ENCODE data around the gene IL11.

The IL11 gene

GRCh38 chr19:55314396-55314795 is 55.9 kb downstream of the IL11 start:
- H3K27ac ChIP-seq (replicated peaks; ENCODE audit: low read length) = no peak overlapping the region
- DNase-seq (ENCODE audit: low spot score) = no peak
- no peak overlapping the region for H3K4ac ChIP-seq (ENCODE audit: low read length)
- no peak overlapping the region for H4K8ac ChIP-seq (ENCODE audit: low read depth, low read length)
- H4K91ac ChIP-seq (ENCODE audit: low read depth, low read length, poor library complexity) = no peak overlapping the region
- peaks cover 0 to under 1% of the 10 kb centered on the region in 2 donors for H3K9me3 ChIP-seq (replicated peaks in 1 of 2; ENCODE audit: control insufficient read depth in 2 of 2, insufficient read depth in 1 of 2, low read depth in 1 of 2, low read length in 2 of 2)
- H2AK5ac ChIP-seq (ENCODE audit: low read depth, low read length) = no peak overlapping the region
- H2BK12ac ChIP-seq (ENCODE audit: low read length) = no peak overlapping the region
- no peak overlapping the region for H2BK120ac ChIP-seq (ENCODE audit: low read depth, low read length)
- no peak overlapping the region for H3K23ac ChIP-seq (ENCODE audit: low read depth, low read length, poor library complexity)
- H3K4me3 ChIP-seq (ENCODE audit: low read length in 2 of 2) = no peak overlapping the region
- H3K14ac ChIP-seq (ENCODE audit: low read length) = no peak overlapping the region
- no peak overlapping the region for H2AFZ ChIP-seq (ENCODE audit: low read length)
- H3K9ac ChIP-seq (ENCODE audit: low read depth, low read length, poor library complexity) = no peak overlapping the region
- peaks cover 3 to 4% of the 10 kb centered on the region in 2 donors for H3K4me1 ChIP-seq (ENCODE audit: control insufficient read depth in 2 of 2, insufficient read depth in 1 of 2, low read depth in 1 of 2, low read length in 2 of 2)
- H3K18ac ChIP-seq (ENCODE audit: low read length) = no peak overlapping the region
- no peak overlapping the region for H2BK15ac ChIP-seq (ENCODE audit: low read length)
- no CpG with 5 or more reads among the region's 8 CpGs for WGBS, 2 donors (ENCODE audit: extremely low coverage in 2 of 2, insufficient read length in 2 of 2, insufficient replicate concordance in 1 of 2)
- no peaks in the 10 kb centered on the region for H3K79me1 ChIP-seq (ENCODE audit: low read depth, low read length)
- peaks cover 11 to 22% of the 10 kb centered on the region in 2 donors for H3K36me3 ChIP-seq (replicated peaks in 1 of 2; ENCODE audit: control insufficient read depth in 2 of 2, insufficient read depth in 2 of 2, low read length in 2 of 2)
- H3K4me2 ChIP-seq (ENCODE audit: insufficient read depth, low read length, poor library complexity, severe bottlenecking) = no peak overlapping the region
- H3K27me3 ChIP-seq (ENCODE audit: control insufficient read depth in 3 of 3, insufficient read depth in 3 of 3, low read depth in 1 of 3, low read length in 3 of 3) = no peaks in the 10 kb centered on the region
- no peak overlapping the region for H2BK5ac ChIP-seq (ENCODE audit: low read length)
